ENCODE measurements around the gene ANGPTL5. TPM values are rescaled to one million over a fixed set of nuclear protein-coding genes. Genes with fewer than 3 reads are reported as not detected.
A peak's percentile ranks its signal among the peaks of the same experiment; 100 is the strongest.
"Not testable (repeated sequence)": the region's sequence is repeated elsewhere in the genome, so short reads cannot be mapped to it uniquely, and the experiment has no call there.

The ANGPTL5 gene
- total RNA-seq, 2 donors from 2014 or later: not detected

GRCh38 chr11:101860696-101861427 is 55.5 kb downstream of the ANGPTL5 start:
- Mint-ChIP-seq H3K9me3 (peaks cover 0 to 5% of the 10 kb centered on the region in 2 donors), H3K36me3 (no peaks in the 10 kb centered on the region), H3K27ac (no peak overlapping the region)
- peak in 1 of 2 donors; percentile 13 for DNase-seq (ENCODE audit: low spot score in 2 of 2)
- peak; percentile 63 to 78 for ATAC-seq

GRCh38 chr11:101852260-101852659 is 64.1 kb downstream of the ANGPTL5 start:
- not testable (repeated sequence) for H3K27ac Mint-ChIP-seq; H3K36me3 Mint-ChIP-seq; ATAC-seq; DNase-seq (ENCODE audit: low spot score in 2 of 2); H3K9me3 Mint-ChIP-seq

- H3K36me3 Mint-ChIP-seq: no peaks in the 10 kb centered on the region
- DNase-seq (ENCODE audit: low spot score in 2 of 2) (no peak), ATAC-seq (no peak)
- no peak overlapping the region for H3K27ac Mint-ChIP-seq
- no peaks in the 10 kb centered on the region for H3K9me3 Mint-ChIP-seq
Measured at GRCh38 chr11:101848262-101848661, 68.1 kb downstream of the ANGPTL5 start.

GRCh38 chr11:101844608-101845007 is 71.7 kb downstream of the ANGPTL5 start:
- H3K36me3 Mint-ChIP-seq: no peaks in the 10 kb centered on the region

GRCh38 chr11:101840704-101841103 is 75.6 kb downstream of the ANGPTL5 start:
- Mint-ChIP-seq H3K9me3 (no peaks in the 10 kb centered on the region), H3K36me3 (no peaks in the 10 kb centered on the region), H3K27ac (no peak overlapping the region)
- DNase-seq (ENCODE audit: low spot score in 2 of 2): no peak
- ATAC-seq: no peak

More at GRCh38 chr11:101844608-101845007, 71.7 kb downstream of the ANGPTL5 start:
- DNase-seq (ENCODE audit: low spot score in 2 of 2) (no peak), ATAC-seq (no peak)
- Mint-ChIP-seq H3K27ac (no peak overlapping the region), H3K9me3 (no peaks in the 10 kb centered on the region)

Other genes with a start within 250 kb of the ANGPTL5 start
- 1 to 10 TPM; 1.5 to 1.8 TPM for gene CEP126, start 1.5 kb downstream of the ANGPTL5 start, total RNA-seq
- gene CFAP300, start 130.9 kb upstream of the ANGPTL5 start, total RNA-seq: not detected
- gene YAP1, start 193.9 kb upstream of the ANGPTL5 start, total RNA-seq: under 1 TPM; 0.62 to 0.75 TPM